Stimulated activated CD8-positive, alpha-beta memory T cell treated with anti-CD3 and anti-CD28 coated beads, Interleukin-15, amount 100 ng/mL, for 24 hours (primary cell): Measurements from ENCODE around the gene ARAF.

Source experiments
- DNase-seq: peaks from one replicate; pipeline ENCODE4 v3.0.0-alpha.2; 2020; ENCODE audit warnings: low read depth

ARAF gene

GRCh38 chrX:47564438-47565085 is 3.6 kb downstream of the ARAF start:
- DNase-seq, result no peak

GRCh38 chrX:47566841-47567240 is 5.8 kb downstream of the ARAF start:
- no peak for DNase-seq

- DNase-seq, result no peak
Measured at GRCh38 chrX:47568656-47569295, 7.8 kb downstream of the ARAF start.

- DNase-seq, result no peak
Measured at GRCh38 chrX:47570794-47571193, 9.8 kb downstream of the ARAF start.

- no peak for DNase-seq
Measured at GRCh38 chrX:47571215-47571614, 10.2 kb downstream of the ARAF start.

GRCh38 chrX:47571896-47572295 is 10.9 kb downstream of the ARAF start:
- DNase-seq, result no peak

GRCh38 chrX:47572773-47573340 is 11.9 kb downstream of the ARAF start:
- no peak for DNase-seq

GRCh38 chrX:47573341-47574075 is 12.5 kb downstream of the ARAF start:
- DNase-seq, result no peak

- no peak for DNase-seq
Measured at GRCh38 chrX:47574076-47574546, 13.1 kb downstream of the ARAF start.

- no peak for DNase-seq
Measured at GRCh38 chrX:47574547-47575301, 13.7 kb downstream of the ARAF start.

- DNase-seq, result no peak
Measured at GRCh38 chrX:47576021-47576898, 15.3 kb downstream of the ARAF start.

GRCh38 chrX:47577424-47577823 is 16.4 kb downstream of the ARAF start:
- DNase-seq, result no peak

GRCh38 chrX:47577901-47578300 is 16.9 kb downstream of the ARAF start:
- no peak for DNase-seq

GRCh38 chrX:47578692-47579091 is 17.7 kb downstream of the ARAF start:
- no peak for DNase-seq

- DNase-seq, result no peak
Measured at GRCh38 chrX:47579537-47579936, 18.5 kb downstream of the ARAF start.

- DNase-seq, result peak; percentile 24
Measured at GRCh38 chrX:47581731-47582647, 21.0 kb downstream of the ARAF start, which contains the start of gene TIMP1. Gene TIMP1 (plus strand): TSS chrX:47582436. CDS start chrX:47583416, 980 bp downstream.

- DNase-seq, result no peak
Measured at GRCh38 chrX:47583240-47583861, 22.3 kb downstream of the ARAF start.

GRCh38 chrX:47584714-47585113 is 23.7 kb downstream of the ARAF start:
- no peak for DNase-seq

GRCh38 chrX:47585273-47585672 is 24.3 kb downstream of the ARAF start:
- no peak for DNase-seq
